GM12878 (cell line): ENCODE data around the gene PMEL. TPM values are rescaled to one million over a fixed set of nuclear protein-coding genes. Genes with fewer than 3 reads are reported as not detected.

ENCODE experiments used
- BCL11A ChIP-seq: IDR thresholded peaks from 2 replicates; pipeline ENCODE4 v1.6.1; 2011; ENCODE audit warnings: low read depth, low read length
- BHLHE40 ChIP-seq, 2 experiments: fragments of 450-650 bp in 1 of 2; IDR thresholded peaks; 2 replicates each; pipeline ENCODE4 v1.6.1; 2011 to 2017; ENCODE audit warnings: low read depth in 2 of 2, borderline replicate concordance in 1 of 2, improper control_type of control experiment in 1 of 2, low read length in 1 of 2, mild to moderate bottlenecking in 1 of 2
- CREM ChIP-seq: IDR thresholded peaks from 2 replicates; pipeline ENCODE4 v1.6.1; 2014; ENCODE audit warnings: antibody characterized with exemption, low read depth
- EGR1 ChIP-seq, 2 experiments: IDR thresholded peaks; 1 replicate in 1 of 2; 2 replicates in 1 of 2; pipeline ENCODE4 v1.6.1; 2011 to 2012; ENCODE audit warnings: low read depth in 2 of 2, low read length in 2 of 2, borderline replicate concordance in 1 of 2, mild to moderate bottlenecking in 1 of 2, moderate library complexity in 1 of 2
- ESRRA ChIP-seq: IDR thresholded peaks from 2 replicates; pipeline ENCODE4 v1.6.1; 2012; ENCODE audit warnings: mild to moderate bottlenecking, low read length, improper control_type of control experiment
- FOXM1 ChIP-seq: IDR thresholded peaks from 2 replicates; pipeline ENCODE4 v1.6.1; 2012; ENCODE audit warnings: low read depth, mild to moderate bottlenecking, inconsistent platforms, low read length, moderate library complexity
- HDGF ChIP-seq: fragments of 450-650 bp; IDR thresholded peaks from 2 replicates; pipeline ENCODE4 v1.6.1; 2016; ENCODE audit warnings: antibody characterized with exemption
- IRF4 ChIP-seq: IDR thresholded peaks from 2 replicates; pipeline ENCODE4 v1.6.1; 2011; ENCODE audit warnings: low read depth, low read length
- KLF5 ChIP-seq: fragments of 450-650 bp; IDR thresholded peaks from 2 replicates; pipeline ENCODE4 v1.6.1; 2014; ENCODE audit warnings: mild to moderate bottlenecking; ENCODE audit not compliant: partially characterized antibody
- NRF1 ChIP-seq: conservative IDR thresholded peaks from 2 replicates; pipeline ENCODE4 v1.6.1; 2011; ENCODE audit warnings: mild to moderate bottlenecking, low read depth, low read length, improper control_type of control experiment
- POU2F2 ChIP-seq: IDR thresholded peaks from 3 replicates; pipeline ENCODE4 v1.6.1; 2011; ENCODE audit warnings: low read depth, mild to moderate bottlenecking, low read length, borderline replicate concordance
- RUNX3 ChIP-seq: IDR thresholded peaks from 2 replicates; pipeline ENCODE4 v1.6.1; 2012; ENCODE audit warnings: low read length, inconsistent platforms
- SIX5 ChIP-seq: IDR thresholded peaks from 2 replicates; pipeline ENCODE4 v1.6.1; 2011; ENCODE audit warnings: mild to moderate bottlenecking, low read depth, low read length, moderate library complexity; ENCODE audit not compliant: severe bottlenecking
- SMAD5 ChIP-seq: IDR thresholded peaks from 2 replicates; pipeline ENCODE4 v1.6.1; 2016; ENCODE audit warnings: antibody characterized with exemption, low read depth
- SMARCA5 ChIP-seq: fragments of 450-650 bp; IDR thresholded peaks from 2 replicates; pipeline ENCODE4 v1.6.1; 2017; ENCODE audit warnings: mild to moderate bottlenecking
- SMC3 ChIP-seq: IDR thresholded peaks from 2 replicates; pipeline ENCODE4 v1.6.1; 2011; ENCODE audit warnings: low read length, improper control_type of control experiment, borderline replicate concordance
- SUPT20H ChIP-seq: IDR thresholded peaks from 2 replicates; pipeline ENCODE4 v1.6.1; 2011; ENCODE audit warnings: low read depth, mild to moderate bottlenecking, low read length, moderate library complexity, borderline replicate concordance; ENCODE audit not compliant: control insufficient read depth
- YY1 ChIP-seq: IDR thresholded peaks from 2 replicates; pipeline ENCODE4 v1.6.1; 2011; ENCODE audit warnings: low read depth, mild to moderate bottlenecking, low read length
- ZNF24 ChIP-seq: fragments of 450-650 bp; IDR thresholded peaks from 2 replicates; pipeline ENCODE4 v1.6.1; 2017; ENCODE audit warnings: antibody characterized with exemption, mild to moderate bottlenecking
- polyA plus RNA-seq, 11 experiments: library from polyadenylated mRNA; depleted of rRNA in 4 of 11; unstranded in 6 of 11; stranded (reverse) in 5 of 11; fragments of >200 nt; fragmentation: Nextera tagmentation in 4 of 11; fragmentation: Illumina TruSeq in 1 of 11; extraction: Ambion mirVana in 4 of 11; extraction: Trizol in 1 of 11; gene quantifications; 1 replicate in 1 of 11; 2 replicates in 10 of 11; pipeline versions ENCODE4 v1.2.1 to v1.2.3, GENCODE V29; 2011 to 2016; ENCODE audit warnings: inconsistent platforms in 2 of 11, missing spikeins in 2 of 11, low read depth in 1 of 11
- total RNA-seq, 4 experiments: library from RNA; depleted of rRNA in 3 of 4; stranded (reverse); fragments of >200 nt in 3 of 4; fragmentation: Illumina TruSeq in 1 of 4; extraction: Trizol in 1 of 4; gene quantifications; 2 replicates each; pipeline versions ENCODE4 v1.2.1 to v1.2.3, GENCODE V29; 2013 to 2021
- TF ChIP-seq, protein P1 (sequence below): IDR thresholded peaks from 2 replicates; pipeline ENCODE4 v1.6.1; 2012; ENCODE audit warnings: improper control_type of control experiment, low read depth, low read length; ENCODE audit not compliant: insufficient replicate concordance
- TF ChIP-seq, protein P2 (sequence below): fragments of 450-650 bp; IDR thresholded peaks from 2 replicates; pipeline ENCODE4 v1.6.1; 2017; ENCODE audit warnings: low read depth, mild to moderate bottlenecking, moderate library complexity
- TF ChIP-seq, protein P3 (sequence below): IDR thresholded peaks from 2 replicates; pipeline ENCODE4 v1.6.1; 2011; ENCODE audit warnings: low read depth, mild to moderate bottlenecking, low read length, moderate library complexity, borderline replicate concordance; ENCODE audit errors: extremely low read depth
- TF ChIP-seq, protein P4 (sequence below): IDR thresholded peaks from 2 replicates; pipeline ENCODE4 v1.6.1; 2011; ENCODE audit warnings: low read depth, low read length, improper control_type of control experiment, borderline replicate concordance

PMEL gene
- total and polyA plus RNA-seq, 10 of the 15 experiments (the other 5 are each of a cell fraction or from before 2014, with no cell fraction given): 0.32 to 1.6 (median 0.56) TPM

DNA sequence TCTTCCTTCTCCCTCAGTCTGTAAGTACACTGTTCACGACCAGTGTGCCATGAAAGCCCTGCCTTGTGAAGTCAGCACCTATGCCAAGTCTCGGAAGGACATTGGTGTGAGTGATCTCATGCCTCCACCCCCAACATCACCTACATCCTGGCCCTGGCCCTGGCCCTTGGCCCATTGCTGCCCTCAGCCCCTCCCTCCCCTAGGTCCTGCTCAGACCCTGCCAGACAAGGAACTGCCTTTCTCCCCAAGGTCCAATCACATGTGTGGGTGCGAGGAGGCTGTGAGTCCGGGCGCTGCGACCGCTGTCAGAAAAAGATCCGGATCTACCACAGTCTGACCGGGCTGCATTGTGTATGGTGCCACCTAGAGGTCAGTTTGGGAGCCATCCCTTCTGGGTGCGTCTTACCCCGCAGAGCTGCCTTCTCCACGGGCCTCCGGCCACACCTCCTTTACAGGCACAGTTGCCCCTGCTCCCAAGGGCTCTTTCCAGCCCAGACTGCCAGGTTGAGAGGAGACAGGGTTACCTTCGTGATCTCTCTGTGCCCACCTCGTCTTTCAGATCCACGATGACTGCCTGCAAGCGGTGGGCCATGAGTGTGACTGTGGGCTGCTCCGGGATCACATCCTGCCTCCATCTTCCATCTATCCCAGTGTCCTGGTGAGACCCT, 25.6 kb downstream of the PMEL start (continued):
- TF ChIP-seq, protein P1, sequence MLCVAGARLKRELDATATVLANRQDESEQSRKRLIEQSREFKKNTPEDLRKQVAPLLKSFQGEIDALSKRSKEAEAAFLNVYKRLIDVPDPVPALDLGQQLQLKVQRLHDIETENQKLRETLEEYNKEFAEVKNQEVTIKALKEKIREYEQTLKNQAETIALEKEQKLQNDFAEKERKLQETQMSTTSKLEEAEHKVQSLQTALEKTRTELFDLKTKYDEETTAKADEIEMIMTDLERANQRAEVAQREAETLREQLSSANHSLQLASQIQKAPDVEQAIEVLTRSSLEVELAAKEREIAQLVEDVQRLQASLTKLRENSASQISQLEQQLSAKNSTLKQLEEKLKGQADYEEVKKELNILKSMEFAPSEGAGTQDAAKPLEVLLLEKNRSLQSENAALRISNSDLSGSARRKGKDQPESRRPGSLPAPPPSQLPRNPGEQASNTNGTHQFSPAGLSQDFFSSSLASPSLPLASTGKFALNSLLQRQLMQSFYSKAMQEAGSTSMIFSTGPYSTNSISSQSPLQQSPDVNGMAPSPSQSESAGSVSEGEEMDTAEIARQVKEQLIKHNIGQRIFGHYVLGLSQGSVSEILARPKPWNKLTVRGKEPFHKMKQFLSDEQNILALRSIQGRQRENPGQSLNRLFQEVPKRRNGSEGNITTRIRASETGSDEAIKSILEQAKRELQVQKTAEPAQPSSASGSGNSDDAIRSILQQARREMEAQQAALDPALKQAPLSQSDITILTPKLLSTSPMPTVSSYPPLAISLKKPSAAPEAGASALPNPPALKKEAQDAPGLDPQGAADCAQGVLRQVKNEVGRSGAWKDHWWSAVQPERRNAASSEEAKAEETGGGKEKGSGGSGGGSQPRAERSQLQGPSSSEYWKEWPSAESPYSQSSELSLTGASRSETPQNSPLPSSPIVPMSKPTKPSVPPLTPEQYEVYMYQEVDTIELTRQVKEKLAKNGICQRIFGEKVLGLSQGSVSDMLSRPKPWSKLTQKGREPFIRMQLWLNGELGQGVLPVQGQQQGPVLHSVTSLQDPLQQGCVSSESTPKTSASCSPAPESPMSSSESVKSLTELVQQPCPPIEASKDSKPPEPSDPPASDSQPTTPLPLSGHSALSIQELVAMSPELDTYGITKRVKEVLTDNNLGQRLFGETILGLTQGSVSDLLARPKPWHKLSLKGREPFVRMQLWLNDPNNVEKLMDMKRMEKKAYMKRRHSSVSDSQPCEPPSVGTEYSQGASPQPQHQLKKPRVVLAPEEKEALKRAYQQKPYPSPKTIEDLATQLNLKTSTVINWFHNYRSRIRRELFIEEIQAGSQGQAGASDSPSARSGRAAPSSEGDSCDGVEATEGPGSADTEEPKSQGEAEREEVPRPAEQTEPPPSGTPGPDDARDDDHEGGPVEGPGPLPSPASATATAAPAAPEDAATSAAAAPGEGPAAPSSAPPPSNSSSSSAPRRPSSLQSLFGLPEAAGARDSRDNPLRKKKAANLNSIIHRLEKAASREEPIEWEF: no peak
- TF ChIP-seq, protein P2, sequence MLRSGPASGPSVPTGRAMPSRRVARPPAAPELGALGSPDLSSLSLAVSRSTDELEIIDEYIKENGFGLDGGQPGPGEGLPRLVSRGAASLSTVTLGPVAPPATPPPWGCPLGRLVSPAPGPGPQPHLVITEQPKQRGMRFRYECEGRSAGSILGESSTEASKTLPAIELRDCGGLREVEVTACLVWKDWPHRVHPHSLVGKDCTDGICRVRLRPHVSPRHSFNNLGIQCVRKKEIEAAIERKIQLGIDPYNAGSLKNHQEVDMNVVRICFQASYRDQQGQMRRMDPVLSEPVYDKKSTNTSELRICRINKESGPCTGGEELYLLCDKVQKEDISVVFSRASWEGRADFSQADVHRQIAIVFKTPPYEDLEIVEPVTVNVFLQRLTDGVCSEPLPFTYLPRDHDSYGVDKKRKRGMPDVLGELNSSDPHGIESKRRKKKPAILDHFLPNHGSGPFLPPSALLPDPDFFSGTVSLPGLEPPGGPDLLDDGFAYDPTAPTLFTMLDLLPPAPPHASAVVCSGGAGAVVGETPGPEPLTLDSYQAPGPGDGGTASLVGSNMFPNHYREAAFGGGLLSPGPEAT: peak; percentile 35; the same call in 1 of the 2 replicates
- TF ChIP-seq FOXM1: no peak
- TF ChIP-seq SMARCA5: 0 out of 2 replicates have a peak, but pooled peaks have one; percentile 63
- TF ChIP-seq RUNX3: peak; percentile 76
- no peak for TF ChIP-seq IRF4
- TF ChIP-seq SUPT20H: no peak
- no peak for TF ChIP-seq BCL11A
- 0 out of 2 replicates have a peak, but pooled peaks have one; percentile 82 for TF ChIP-seq HDGF
- no peak; the same call in 1 of the 2 replicates for TF ChIP-seq CREM
- TF ChIP-seq SMC3: peak; percentile 79; the same call in 1 of the 2 replicates
- TF ChIP-seq, protein P3, sequence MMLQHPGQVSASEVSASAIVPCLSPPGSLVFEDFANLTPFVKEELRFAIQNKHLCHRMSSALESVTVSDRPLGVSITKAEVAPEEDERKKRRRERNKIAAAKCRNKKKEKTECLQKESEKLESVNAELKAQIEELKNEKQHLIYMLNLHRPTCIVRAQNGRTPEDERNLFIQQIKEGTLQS: no peak
- TF ChIP-seq, protein P4, sequence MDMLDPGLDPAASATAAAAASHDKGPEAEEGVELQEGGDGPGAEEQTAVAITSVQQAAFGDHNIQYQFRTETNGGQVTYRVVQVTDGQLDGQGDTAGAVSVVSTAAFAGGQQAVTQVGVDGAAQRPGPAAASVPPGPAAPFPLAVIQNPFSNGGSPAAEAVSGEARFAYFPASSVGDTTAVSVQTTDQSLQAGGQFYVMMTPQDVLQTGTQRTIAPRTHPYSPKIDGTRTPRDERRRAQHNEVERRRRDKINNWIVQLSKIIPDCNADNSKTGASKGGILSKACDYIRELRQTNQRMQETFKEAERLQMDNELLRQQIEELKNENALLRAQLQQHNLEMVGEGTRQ: no peak
- TF ChIP-seq ESRRA: no peak
- TF ChIP-seq NRF1: no peak
- TF ChIP-seq POU2F2: peak; percentile 61; the same call in 1 of the 3 replicates
- no peak for TF ChIP-seq KLF5
- no peak for TF ChIP-seq SMAD5
- TF ChIP-seq EGR1 (IDR thresholded peaks at IDR 0.05; ENCODE audit: borderline replicate concordance in 1 of 2, low read depth in 2 of 2, low read length in 2 of 2): no peak
- peak in 1 of 2 experiments; percentile 32; a peak in 1 of 4 replicates for TF ChIP-seq BHLHE40 (IDR thresholded peaks at IDR 0.05; ENCODE audit: borderline replicate concordance in 1 of 2, low read depth in 2 of 2, low read length in 1 of 2)
- TF ChIP-seq YY1: peak; percentile 61; the same call in 1 of the 2 replicates
- no peak for TF ChIP-seq SIX5
- TF ChIP-seq ZNF24: no peak
